GM18520 (cell line): Measurements from ENCODE around the gene EYA2.
"Not testable (repeated sequence)": the region's sequence is repeated elsewhere in the genome, so short reads cannot be mapped to it uniquely, and the experiment has no call there.

ENCODE experiments used
- ATAC-seq: cut with Tn5 transposase; IDR thresholded peaks from one replicate; pipeline ENCODE4 v1.9.1; 2021; ENCODE audit not compliant: unreplicated experiment

Gene EYA2, protein sequence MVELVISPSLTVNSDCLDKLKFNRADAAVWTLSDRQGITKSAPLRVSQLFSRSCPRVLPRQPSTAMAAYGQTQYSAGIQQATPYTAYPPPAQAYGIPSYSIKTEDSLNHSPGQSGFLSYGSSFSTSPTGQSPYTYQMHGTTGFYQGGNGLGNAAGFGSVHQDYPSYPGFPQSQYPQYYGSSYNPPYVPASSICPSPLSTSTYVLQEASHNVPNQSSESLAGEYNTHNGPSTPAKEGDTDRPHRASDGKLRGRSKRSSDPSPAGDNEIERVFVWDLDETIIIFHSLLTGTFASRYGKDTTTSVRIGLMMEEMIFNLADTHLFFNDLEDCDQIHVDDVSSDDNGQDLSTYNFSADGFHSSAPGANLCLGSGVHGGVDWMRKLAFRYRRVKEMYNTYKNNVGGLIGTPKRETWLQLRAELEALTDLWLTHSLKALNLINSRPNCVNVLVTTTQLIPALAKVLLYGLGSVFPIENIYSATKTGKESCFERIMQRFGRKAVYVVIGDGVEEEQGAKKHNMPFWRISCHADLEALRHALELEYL

DNA sequence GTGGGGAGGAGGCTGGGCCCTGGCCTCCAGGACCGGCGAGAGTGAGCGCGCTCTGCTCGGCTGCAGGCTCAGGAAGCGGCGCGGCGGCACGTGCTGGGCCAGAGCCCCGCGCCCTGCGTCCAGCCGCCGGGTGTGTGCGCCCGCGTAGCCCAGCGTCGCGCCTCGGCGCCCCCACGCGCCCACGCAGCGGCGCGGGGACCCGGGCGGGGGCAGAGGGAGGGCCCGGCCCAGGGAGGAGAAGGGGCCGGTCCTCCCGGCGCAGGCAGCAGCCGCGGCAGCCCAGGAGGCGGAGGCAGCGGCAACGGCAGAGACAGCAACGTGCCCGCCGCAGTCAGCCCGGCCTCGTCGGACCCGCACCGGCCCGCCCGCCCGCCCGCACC lies at the start of gene EYA2:
TSS of gene EYA2 (plus strand) at position 265 of the 380 bp plus-strand sequence. CDS start 95,168 bp downstream, outside the sequence.
- ATAC-seq: no peak

DNA sequence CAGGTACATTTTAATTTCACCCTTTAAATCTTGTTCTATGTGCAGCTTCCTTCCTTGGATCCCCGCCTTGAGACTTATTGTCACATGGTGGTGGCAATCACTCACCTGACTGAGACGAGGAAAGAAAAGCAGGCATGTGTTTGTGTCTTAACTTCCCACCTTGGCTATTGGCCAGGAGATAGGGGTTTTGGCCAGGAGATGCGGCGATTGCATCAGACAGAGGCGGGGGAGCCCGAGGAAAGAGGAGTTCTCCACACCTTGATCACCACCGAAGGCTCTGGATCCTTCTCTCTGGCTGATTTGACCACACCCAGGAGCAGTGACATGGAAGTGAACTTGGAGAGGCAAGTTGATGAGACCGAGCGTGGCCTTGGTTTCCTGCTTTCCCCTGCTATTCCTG lies 49.7 kb upstream of the EYA2 start:
- ATAC-seq: no peak

DNA sequence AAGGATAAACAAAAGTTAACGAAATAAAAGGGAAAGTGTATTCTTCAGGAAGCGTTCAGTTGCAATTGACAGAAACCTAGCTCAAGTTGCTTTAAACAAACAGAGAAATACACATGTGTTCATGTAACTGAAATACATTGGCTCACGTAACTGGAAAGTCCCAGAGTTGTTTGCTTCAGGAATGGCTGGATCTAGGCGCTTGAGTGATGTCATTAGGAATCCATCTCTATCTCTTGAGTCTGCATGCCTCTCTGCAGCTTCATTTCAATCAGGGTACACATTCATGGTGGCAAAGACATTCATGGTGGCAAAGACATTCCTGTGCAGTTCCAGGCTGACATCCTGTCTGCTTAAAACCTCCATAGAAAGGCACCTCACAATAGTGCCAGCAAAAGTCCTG lies 45.4 kb upstream of the EYA2 start:
- no peak for ATAC-seq

DNA sequence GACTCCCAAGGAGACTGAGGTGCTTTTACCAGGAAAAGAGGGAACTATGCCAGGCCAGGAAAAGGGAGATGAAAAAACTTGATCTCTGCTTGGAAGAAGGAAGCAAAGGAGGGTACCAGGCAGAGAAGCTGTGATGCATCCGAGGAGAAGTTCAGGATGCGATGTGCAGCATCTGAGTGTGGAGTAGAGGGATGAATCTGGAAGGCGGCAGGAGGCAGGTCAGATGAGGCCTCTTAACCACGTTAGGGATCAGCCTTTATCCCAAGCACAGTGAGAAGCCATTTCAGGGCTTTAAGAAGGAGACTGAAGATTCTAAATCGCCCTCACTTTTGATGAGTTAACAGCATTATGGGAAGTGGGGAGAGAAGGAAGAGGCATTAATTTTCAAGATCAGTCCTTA lies 44.9 kb upstream of the EYA2 start:
- no peak for ATAC-seq

DNA sequence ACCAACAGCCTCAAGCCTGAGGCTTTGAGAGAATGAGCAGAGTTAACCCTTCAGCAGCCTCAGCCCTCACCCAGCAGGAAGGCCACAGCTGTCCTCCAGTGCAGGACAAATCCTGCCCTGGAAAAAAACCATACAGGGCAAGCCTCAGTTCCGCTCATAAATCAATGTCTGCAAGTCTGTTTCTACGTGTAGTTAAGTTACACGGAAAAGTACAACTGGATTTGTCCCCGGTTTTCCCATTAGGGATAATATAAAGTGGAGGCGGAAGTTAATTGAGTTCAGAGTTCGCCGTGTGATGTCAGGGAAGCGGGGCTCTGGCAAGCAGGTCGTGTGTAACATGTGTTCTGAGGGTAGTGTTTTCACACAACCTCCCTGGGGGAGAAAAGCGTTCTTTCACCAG lies 44.2 kb upstream of the EYA2 start:
- ATAC-seq: no peak

DNA sequence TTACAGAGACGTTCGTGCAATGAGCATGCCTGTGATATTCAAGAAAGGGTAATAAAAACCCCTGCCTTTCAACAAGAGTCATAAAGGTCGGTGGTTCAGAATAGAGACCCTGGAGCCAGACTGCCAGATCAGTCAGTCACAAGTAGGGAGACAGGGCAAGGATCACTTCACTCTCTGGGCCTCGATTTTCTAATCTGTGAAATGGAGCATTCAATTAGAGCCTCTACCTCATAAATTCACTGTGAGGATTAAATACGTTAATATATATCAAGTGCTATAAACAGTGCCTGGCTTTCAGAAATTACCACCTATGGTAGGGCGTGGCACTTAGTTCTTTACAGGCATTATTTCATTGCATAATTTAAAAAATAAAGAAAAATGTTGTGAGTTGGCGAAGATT lies 43.7 kb upstream of the EYA2 start:
- no peak for ATAC-seq

DNA sequence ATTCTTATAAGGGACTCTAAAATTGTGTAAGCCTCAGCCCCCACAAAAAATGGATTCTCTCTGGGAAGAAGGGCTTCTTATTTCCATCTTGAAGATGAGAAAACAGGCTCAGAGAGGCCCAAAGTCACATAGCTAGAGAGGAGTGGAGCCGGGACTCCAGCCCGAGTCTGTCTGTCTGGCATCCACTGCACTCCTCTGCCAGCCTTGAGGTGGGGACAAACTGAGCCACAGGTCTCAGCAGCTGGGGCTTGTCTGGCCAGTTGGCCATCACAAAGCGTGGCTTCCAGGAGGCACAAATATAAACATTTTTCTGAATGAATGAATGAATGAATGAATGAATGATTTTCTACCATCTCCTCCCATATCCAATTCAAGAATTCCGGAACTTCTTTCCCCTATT lies 42.9 kb upstream of the EYA2 start:
- no peak for ATAC-seq

DNA sequence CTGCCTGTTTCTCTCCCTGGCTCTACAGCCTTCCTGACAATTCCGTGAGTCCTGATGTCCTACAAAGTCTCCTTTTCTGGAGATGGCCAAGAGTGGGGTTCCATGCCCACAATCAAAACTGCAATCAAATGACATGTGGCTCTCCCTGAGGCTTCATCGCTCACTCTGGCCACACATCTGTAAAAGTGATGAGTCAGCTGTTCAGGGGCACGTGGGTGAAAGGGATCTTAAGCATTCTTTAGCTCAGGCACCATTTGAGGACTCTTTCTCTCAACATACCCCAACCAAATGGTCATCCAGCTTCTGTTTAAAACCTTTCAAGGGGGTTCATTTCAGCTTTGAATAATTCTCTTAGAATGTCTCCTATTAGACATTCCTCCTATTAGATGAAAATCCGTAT lies 42.3 kb upstream of the EYA2 start:
- ATAC-seq: no peak

DNA sequence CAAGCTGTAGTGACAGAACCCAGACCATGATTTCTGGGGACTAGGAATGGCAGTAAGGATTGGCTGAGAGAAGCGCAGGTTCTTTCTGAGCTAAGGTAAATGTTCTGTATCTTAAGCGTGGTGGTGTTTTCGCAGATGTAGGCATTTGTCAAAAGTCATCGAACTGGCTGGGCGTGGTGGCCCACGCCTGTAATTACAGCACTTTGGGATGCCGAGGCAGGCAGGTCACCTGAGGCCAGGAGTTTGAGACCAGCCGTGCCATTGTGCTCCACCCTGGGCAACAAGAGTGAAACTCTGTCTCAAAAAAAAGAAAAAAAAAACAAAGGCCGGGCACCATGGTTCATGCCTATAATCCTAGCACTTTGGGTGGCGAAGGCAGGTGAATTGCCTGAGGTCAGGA lies 40.7 kb upstream of the EYA2 start:
- ATAC-seq: no peak

DNA sequence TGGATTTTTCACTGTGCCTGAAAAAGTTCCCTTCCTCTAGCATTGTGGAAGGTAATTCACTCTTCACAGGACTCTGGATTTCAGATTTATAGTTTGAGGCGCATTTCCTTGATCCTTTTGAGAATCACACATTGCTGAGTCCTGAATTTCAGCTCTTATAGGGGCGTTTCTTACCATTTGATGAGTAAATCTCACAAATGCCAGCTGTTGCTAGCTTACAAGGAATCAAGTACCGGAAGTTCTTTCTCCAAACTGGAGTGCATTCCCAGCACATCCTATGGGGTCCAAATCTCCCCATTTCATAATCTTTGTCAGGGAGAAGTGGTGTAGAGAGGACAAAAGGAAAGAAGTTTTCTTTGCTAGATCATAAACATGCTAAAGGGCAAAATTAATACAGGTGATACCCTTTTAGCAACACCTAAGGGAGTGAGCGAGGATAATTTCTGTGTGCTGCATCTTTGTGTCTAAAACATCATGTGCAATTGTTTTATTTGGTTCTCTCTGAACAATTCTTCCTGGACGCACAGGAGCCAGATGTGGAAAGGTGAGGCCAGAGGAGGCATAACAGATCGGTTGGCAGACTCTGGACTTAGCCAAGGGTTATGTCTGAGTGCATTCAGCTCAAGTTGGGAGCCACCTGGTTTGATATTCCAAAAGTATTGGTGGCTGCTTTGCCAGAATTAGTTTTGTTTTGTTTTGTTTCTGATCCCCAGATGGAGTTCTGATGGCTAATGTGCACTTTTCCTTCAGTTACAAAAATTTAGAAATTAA lies 37.4 kb upstream of the EYA2 start:
- no peak for ATAC-seq

DNA sequence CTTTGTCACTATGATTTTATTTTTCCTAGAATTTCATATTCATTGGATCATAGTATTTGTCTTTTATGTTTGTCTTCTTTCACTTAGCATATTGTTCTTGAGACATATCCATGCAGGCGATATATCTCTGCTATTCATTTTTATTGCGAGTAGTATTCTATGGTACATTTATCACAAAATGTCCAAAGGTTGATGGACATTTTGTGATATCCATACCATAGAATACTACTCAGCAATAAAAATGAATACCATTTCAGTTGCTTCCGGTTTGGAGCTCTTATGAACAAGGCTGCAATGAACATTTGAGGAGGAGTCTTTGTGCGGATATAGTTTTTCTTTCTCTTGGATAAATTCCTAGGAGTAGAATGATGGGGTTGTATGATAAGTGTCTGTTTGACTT lies 28.8 kb upstream of the EYA2 start:
- ATAC-seq: no peak

DNA sequence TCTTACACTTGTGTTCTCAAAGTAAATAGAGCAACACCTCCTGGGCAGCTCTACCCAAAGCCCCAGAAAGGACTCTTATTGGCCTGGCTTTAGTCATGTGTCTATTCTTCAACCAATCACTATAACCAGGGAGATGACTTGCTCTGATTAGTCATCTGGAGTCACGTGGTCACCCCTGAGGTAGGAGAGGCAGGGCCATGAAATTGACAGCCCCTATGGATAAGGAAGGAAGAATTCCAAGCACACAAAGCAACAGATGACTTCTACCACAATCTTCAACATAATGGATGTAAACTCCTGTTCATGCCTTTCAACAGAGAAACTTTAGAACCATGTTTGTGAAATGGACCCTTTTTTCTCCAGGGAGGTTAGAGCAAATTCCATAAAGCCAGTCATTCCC lies 24.6 kb upstream of the EYA2 start:
- no peak for ATAC-seq

DNA sequence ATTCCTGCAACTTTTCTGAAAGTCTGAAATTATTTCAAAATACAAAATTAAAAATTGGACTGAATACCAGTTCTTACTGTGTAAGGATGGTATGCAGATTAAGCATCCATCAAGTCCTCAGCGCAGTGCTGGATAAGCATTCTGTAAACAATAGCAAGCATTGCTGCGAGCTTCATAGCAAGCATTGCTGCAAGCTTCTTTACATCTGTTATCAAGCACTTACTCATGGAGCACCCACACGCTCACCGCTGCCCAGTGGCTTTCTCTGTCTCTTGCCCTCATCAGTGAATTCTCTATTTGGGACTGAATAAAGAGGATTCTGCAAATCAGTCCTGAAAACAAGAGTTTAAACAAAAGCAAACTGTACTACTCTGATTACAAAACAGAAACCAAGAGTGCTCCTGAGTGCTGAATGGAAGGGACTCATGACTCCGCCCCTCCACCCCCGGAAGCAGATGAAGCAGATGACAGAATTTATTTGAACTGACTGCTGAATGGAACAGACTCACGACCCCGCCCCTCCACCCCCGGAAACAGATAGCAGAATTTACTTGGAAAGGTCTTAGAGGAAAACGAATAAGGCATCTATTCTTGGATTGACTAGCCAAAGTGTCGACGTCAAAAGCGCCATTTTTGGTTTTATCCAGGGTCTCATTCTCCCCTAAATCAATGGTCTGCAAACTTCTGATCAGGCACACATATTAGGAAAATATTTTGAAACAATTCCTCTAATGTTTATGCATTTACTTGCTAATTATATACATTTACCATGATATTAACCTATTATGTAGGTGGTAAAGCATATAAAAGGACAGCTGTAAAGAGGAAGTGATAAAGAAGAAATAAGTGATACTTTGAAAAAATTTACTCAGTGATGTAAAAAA lies 22.1 kb upstream of the EYA2 start:
- no peak for ATAC-seq

DNA sequence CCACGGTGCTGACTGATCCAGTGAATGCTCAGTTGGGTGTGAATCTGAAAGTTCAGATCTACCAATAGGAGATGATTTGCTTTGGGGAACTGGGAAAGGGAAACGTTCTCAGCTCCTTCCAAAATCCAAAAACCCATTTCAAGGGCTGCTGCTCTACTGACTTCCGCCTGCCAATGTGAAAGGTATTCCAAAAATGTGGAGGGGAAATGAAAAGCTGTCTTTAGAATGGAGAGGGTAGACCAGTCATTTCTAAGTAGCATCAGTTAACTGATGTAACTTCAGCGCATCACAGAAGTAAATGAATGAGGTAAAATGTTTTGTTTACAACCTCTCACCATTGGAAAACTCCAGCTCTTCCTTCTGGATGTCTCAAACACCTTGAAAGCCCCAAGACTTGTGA lies 19.6 kb upstream of the EYA2 start:
- ATAC-seq: no peak

DNA sequence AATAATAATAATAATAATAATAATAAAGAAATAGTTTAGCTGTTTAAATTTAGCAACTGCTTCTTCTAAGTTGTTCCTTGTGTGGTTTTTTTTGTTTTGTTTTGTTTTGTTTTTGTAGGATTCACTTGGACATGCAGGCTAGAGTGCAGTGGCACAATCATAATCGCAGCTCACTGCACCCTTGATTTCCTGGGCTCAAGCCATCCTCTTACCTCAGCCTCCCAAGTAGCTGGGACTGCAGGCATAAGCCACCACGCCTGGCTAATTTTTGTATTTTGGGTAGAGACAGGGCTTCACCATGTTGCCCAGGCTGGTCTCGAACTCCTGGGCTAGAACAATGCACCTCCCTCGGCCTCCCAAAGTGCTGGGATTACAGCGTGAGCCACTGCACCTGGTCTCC lies 15.3 kb upstream of the EYA2 start:
- no peak for ATAC-seq

DNA sequence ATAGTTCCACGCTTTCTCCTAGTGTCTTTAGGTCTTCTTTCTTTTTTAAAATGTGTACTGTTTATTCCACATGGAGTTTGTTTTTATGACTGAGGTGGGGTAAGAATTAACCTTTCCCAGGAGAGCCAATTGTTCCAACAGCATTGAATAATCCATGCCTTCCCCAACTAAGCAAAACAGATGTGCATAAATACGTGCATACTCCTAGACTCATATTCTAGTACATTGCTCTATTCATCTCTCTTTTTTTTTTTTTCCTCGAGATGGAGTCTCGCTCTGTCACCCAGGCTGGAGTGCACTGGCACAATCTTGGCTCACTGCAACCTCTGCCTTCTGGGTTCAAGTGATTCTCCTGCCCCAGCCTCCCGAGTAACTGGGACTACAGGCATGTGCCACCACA lies 14.7 kb upstream of the EYA2 start:
- ATAC-seq: not testable (repeated sequence)

DNA sequence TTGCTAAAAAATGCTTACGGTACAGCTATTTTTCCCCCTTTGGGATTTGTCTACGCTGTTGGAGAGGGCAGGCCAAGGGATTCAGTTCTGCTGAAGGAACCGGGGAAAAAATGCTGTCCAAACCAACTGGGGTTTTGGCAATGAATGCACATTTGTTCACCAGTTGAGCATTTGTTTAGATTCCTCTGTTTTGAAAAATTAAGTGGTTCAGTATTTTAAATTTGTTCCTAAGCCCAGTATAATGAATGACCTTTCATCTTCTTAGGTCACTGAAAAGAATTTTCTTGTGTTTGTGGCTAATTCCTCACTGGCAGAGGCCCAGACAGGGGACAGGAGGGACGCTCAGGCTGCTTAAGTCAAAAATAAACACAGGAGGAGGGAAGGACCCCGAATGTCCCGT lies 10.8 kb upstream of the EYA2 start:
- ATAC-seq: no peak

DNA sequence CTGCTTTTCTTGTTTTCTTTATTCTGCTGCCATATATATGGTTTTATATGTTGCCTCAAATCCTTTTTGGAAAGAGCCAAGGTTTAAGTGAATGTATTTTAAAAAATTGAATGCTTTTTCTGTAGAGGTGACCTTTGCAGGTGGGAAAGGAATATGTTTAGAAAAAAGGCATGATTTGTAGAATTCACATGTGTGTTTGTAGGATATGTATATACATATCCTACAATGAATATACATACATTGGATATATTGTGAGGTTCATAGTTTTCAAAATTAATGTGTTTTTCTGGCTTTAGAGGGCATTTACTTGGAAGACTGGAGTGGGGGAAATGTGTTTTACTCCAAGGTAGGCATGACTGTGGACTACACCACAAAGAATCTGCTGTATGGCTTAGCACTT lies 4.0 kb upstream of the EYA2 start:
- no peak for ATAC-seq

DNA sequence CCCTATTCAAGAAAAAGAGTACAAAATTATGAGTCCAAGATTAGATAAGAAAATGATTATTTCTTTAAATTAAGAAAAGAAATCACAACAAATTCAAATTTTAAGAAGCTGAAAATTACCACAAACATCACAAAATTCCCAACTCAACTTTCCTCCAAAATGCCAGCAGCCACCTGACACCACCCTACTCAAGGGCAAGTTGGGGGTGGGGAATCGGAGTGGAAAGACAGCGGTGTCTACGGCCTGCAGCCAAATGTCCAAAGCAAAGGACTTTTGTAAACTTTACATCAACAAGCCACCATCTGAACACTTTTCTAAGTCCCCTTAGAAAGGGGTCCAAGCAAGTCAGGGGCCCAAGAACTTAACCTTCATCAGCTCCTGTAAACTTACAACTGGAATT lies 1.6 kb upstream of the EYA2 start:
- no peak for ATAC-seq

DNA sequence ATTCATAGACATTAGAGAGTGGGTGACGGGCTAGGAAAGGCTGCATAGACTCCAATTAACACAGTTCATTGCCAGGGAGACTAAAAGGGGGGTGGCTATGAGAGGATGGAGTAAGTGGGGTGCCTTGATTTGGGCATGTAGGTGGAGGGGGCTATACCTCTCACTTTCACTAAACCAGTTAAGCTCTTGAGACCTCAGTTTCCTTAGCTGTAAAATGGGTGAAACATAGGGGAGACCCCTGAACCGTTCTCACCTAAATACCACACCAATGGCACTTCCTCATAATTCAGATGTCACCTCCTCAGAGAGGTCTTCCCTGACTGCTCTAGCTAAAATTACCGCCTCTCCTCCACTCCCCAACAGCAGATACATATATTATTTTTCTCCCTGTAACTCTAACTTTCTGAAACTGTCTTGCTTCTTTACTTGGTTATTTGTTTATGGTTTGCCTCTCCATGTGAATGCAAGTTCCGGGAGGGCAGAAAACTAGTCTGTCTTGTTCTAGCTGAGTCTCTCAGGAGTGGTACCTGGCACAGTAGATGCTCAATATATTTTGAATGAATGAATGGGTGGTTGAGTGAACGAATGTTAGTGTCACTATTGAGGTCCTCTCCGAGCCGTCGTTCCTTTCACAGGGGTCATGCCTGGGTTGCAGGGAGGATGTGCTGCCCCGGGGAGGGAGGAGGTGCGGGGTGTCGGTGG lies 615 bp upstream of the EYA2 start:
- no peak for ATAC-seq
